Spleen (tissue), 11 donors: ENCODE results near the gene HOXD12. TPM values are rescaled to one million over a fixed set of nuclear protein-coding genes. Genes with fewer than 3 reads are reported as not detected.

Experiments used
- DNase-seq: peaks from one replicate; pipeline ENCODE4 v3.0.0-alpha.2; 2020
- H3K27ac ChIP-seq, 8 donors: fragments of 200-600 bp; sonication (generic) in 7 of 8; 1 replicate in 4 of 8; 2 replicates in 4 of 8; pipeline versions ENCODE4 v1.5.0 to v1.8.0; 2016 to 2021; ENCODE audit warnings: inconsistent platforms in 4 of 8, mild to moderate bottlenecking in 4 of 8, moderate library complexity in 1 of 8
- H3K27me3 ChIP-seq, 7 donors: fragments of 200-600 bp; sonication (generic) in 6 of 7; replicated peaks in 1 of 7; 1 replicate in 4 of 7; 2 replicates in 3 of 7; pipeline versions ENCODE4 v1.5.0 to v1.8.0; 2016 to 2021; ENCODE audit warnings: inconsistent platforms in 3 of 7, mild to moderate bottlenecking in 1 of 7
- H3K36me3 ChIP-seq, 6 donors: fragments of 200-600 bp; sonication (generic) in 5 of 6; 1 replicate in 4 of 6; 2 replicates in 2 of 6; pipeline versions ENCODE4 v1.5.0 to v1.8.0; 2016 to 2021; ENCODE audit warnings: inconsistent platforms in 2 of 6
- H3K4me1 ChIP-seq, 6 donors: fragments of 200-600 bp; sonication (generic) in 5 of 6; 1 replicate in 3 of 6; 2 replicates in 3 of 6; pipeline versions ENCODE4 v1.5.0 to v1.8.0; 2016 to 2021; ENCODE audit warnings: inconsistent platforms in 3 of 6
- H3K4me3 ChIP-seq, 8 donors: fragments of 200-600 bp; sonication (generic) in 7 of 8; 1 replicate in 4 of 8; 2 replicates in 4 of 8; pipeline versions ENCODE4 v1.5.0 to v1.8.0; 2016 to 2021; ENCODE audit warnings: inconsistent platforms in 4 of 8, mild to moderate bottlenecking in 4 of 8, moderate library complexity in 2 of 8
- H3K9me3 ChIP-seq, 8 donors: fragments of 200-600 bp; sonication (generic) in 7 of 8; 1 replicate in 4 of 8; 2 replicates in 4 of 8; pipeline versions ENCODE4 v1.5.0 to v1.8.0; 2016 to 2021; ENCODE audit warnings: inconsistent platforms in 4 of 8
- POLR2A ChIP-seq, 3 donors: fragments of 450-650 bp; IDR thresholded peaks; one replicate each; pipeline ENCODE4 v1.5.1; 2017; ENCODE audit warnings: antibody characterized with exemption in 3 of 3, mild to moderate bottlenecking in 1 of 3
- POLR2AphosphoS5 ChIP-seq, 3 donors: sonication (generic); formaldehyde crosslinking; IDR thresholded peaks; one replicate each; pipeline ENCODE4 v1.5.1; 2017; ENCODE audit warnings: antibody characterized with exemption in 3 of 3
- WGBS, 5 donors: extraction: QIAGEN DNeasy Blood & Tissue Kit in 3 of 5; methylation state at CpG; one replicate each; pipeline versions ENCODE4 v1.1.5 to v1.1.7; 2013 to 2018; 5-methylcytosine and 5-hydroxymethylcytosine counted together
- intact Hi-C: fragments of 100-400 bp; cut with DNase I; formaldehyde crosslinking; loops from one replicate; pipeline ENCODE4 v1.15.0; 2023; ENCODE audit warnings: low total_unique reads
- polyA plus RNA-seq, 3 donors: library from polyadenylated mRNA; stranded (reverse); fragments of 200-250 nt; gene quantifications; one replicate each; pipeline ENCODE4 v1.2.1, GENCODE V29; 2013
- total RNA-seq, 7 donors: library from RNA; depleted of rRNA in 3 of 7; stranded (reverse); fragments of >200 nt in 3 of 7; fragmentation: NEBNext Ultra II Directional in 4 of 7; extraction: Animal tissue kit (Norgen Biotek cat#: 25700) in 4 of 7; gene quantifications; one replicate each; pipeline versions ENCODE4 v1.1.0 to v1.2.1, GENCODE V29; 2016 to 2021
- TF ChIP-seq, protein P1 (sequence below), 11 experiments: fragments of 200-600 bp in 7 of 11; fragments of 450-650 bp in 4 of 11; sonication (generic) in 4 of 11; IDR thresholded peaks in 8 of 11; conservative IDR thresholded peaks in 3 of 11; 1 replicate in 7 of 11; 2 replicates in 4 of 11; pipeline versions ENCODE4 v1.4.0 to v1.8.0; 2016 to 2021; ENCODE audit warnings: antibody characterized with exemption in 11 of 11, inconsistent platforms in 4 of 11, mild to moderate bottlenecking in 1 of 11
- donor health status: healthy with polysubstance abuse.
- donor health status: DM: no; HTN: no; CAD: no; lungs with moderate emphysema.
- donor health status: DM: no; HTN: no; CAD: no.
- donor health status: Bipolar disorder and iron deficiency.
- donor health status: healthy.
- donor health status: DM: no; HTN: no; CAD: no.
- donor health status: DM: yes; HTN: yes; CAD: no.

HOXD12 gene
- total and polyA plus RNA-seq, 10 donors: not detected

DNA sequence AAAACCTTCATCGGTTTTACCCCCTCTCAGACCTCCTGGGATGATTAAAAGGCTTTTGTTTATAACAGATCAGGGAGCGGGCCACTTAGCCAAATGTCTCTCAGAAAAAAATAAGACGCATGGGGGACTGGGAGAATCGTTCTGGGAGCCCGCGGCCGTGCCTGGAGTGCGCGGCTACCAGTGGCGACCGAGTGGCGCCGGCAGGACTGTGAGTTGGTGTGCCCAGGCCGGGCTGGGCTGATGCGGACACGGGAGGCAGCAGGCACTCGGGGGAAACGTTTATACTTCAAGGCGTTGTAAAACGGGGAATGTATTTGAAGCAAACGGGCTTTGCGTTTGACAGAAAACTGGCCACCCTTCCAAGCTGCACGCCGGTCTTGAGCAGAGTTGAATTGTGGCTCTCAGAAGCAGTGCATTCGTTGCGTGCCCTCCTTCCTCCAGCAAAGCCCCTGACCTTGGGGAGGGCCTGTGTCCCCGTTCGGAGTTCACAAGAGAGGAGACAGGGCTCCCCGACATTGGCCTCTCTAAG, 12.3 kb downstream of the HOXD12 start:
- intact Hi-C loops: loop anchor here (10.0 kb wide), 1 partner anchor 703 kb away; no protein-coding TSS in a partner anchor
- no peak overlapping the region for H3K4me3 ChIP-seq
- no peak for DNase-seq
- 4 to 11% (median 7%) methylated on average over 29 of the region's 29 CpGs for WGBS, 5 donors
- H3K4me1 ChIP-seq: peaks cover 3 to 43% (median 18%) of the 10 kb centered on the region in 6 donors
- H3K27ac ChIP-seq: no peak overlapping the region
- TF ChIP-seq, protein P1, sequence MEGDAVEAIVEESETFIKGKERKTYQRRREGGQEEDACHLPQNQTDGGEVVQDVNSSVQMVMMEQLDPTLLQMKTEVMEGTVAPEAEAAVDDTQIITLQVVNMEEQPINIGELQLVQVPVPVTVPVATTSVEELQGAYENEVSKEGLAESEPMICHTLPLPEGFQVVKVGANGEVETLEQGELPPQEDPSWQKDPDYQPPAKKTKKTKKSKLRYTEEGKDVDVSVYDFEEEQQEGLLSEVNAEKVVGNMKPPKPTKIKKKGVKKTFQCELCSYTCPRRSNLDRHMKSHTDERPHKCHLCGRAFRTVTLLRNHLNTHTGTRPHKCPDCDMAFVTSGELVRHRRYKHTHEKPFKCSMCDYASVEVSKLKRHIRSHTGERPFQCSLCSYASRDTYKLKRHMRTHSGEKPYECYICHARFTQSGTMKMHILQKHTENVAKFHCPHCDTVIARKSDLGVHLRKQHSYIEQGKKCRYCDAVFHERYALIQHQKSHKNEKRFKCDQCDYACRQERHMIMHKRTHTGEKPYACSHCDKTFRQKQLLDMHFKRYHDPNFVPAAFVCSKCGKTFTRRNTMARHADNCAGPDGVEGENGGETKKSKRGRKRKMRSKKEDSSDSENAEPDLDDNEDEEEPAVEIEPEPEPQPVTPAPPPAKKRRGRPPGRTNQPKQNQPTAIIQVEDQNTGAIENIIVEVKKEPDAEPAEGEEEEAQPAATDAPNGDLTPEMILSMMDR (IDR thresholded peaks at IDR 0.05 in 8 of 11, conservative IDR thresholded peaks at IDR 0.05 in 3 of 11): no peak
- TF ChIP-seq POLR2A (IDR thresholded peaks at IDR 0.05) (no peak), POLR2AphosphoS5 (IDR thresholded peaks at IDR 0.05) (no peak)
- peaks cover 0 to 9% (median 0%) of the 10 kb centered on the region in 8 donors for H3K9me3 ChIP-seq
- no peaks in the 10 kb centered on the region for H3K36me3 ChIP-seq
- peaks cover 21 to 100% (median 97%) of the 10 kb centered on the region in 7 donors for H3K27me3 ChIP-seq

DNA sequence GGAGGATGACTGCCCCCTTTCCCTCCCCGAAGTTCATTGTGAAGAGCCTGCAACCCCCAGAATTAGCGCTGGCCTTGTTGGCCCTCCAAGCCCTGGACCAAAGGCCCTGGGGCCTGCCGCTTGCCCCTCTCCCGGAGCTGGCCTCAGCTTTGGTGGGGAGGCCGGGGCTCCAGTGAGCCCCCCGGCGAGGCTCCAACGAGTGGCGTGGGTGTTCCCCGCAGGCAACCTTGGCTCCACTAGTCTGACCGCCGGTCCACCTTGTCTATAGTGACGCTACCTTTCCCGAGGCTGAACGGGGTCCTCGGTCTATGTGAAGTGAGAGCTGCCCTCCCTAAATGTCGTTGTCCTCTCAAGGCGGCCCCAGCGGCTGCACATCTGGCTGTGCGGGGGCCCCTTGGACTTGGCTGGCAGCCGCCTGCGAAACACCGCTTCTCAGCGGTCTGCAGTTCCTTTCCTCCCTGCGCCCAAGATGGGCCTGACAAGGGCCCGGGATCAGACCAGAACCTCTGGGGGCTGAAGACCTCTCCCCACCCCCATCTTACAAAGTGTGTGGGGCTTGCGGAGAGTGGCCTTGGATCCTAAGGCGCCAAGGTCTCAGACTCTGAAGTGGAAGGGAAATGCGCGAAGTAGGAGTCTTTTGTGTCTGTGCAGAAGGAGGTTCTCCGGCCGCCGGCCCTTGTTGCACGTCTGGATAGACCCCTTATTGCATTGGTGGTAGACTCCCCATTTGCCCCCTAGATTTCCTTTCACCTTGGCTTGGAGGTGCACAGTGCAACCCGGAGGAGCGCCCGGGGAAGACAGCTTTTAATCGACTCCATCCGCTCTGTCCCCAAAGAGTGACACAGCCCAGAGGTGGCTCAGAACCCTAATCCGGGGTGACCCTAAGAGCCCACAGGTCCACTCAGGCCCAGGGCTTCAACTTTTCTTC, 13.0 kb downstream of the HOXD12 start:
- DNase-seq: no peak
- Histone ChIP-seq H3K4me3 (no peak overlapping the region), H3K27ac (no peak overlapping the region), H3K36me3 (no peaks in the 10 kb centered on the region), H3K9me3 (peaks cover 0 to 11% (median 0%) of the 10 kb centered on the region in 8 donors), H3K4me1 (peaks cover 0 to 37% (median 14%) of the 10 kb centered on the region in 6 donors), H3K27me3 (peaks cover 26 to 100% (median 100%) of the 10 kb centered on the region in 7 donors)
- 9 to 28% (median 11%) methylated on average over 19 to 40 of the region's 40 CpGs for WGBS, 5 donors
- TF ChIP-seq POLR2AphosphoS5 (IDR thresholded peaks at IDR 0.05) (no peak), POLR2A (IDR thresholded peaks at IDR 0.05) (no peak)
- TF ChIP-seq, protein P1 (IDR thresholded peaks at IDR 0.05 in 8 of 11, conservative IDR thresholded peaks at IDR 0.05 in 3 of 11): no peak
- intact Hi-C loops: loop anchor here (10.0 kb wide), 1 partner anchor 702 kb away; no protein-coding TSS in a partner anchor

DNA sequence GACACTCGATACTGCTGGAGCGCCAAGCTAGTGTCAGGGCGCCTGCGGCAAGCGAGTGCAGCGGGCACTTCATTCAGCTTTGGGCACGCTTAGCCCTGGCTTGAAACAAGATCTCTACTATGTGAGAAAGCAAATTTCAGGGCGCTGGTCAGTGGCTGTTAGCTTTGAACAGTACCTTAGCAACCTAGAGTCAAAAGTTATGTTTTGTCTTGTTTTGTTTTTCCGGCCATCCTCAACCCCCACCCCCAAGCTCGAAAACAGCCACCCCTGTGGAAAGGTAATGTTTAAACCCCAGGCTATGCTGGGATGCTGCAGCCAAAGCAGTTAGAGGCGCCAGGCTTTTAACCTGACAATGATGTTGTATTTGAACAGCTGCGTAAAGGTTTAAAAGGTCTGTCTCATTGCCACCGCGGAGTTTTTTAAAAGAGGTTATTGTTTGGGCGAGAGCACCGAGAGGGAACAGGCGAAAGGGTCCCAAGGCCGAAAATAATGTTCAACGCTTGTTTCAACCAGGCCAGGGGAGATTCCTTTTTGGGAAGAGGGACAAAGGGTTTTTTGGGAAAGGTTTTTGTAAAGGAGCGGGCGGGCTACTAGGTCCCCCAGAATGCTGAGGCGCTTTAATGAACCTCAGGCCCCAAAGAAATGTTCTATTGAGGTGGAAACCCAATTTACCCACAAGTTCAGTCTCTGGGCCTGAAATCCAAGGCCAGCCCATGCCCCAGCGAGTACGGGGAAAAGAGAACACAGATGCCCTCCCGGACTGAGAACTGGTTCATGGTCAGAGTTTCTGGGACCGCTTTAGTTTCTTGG, 14.7 kb downstream of the HOXD12 start:
- peaks cover 0 to 11% (median 0%) of the 10 kb centered on the region in 8 donors for H3K9me3 ChIP-seq
- WGBS, 5 donors: 13 to 27% (median 17%) methylated on average over 25 to 26 of the region's 26 CpGs
- TF ChIP-seq POLR2A (IDR thresholded peaks at IDR 0.05) (no peak), POLR2AphosphoS5 (IDR thresholded peaks at IDR 0.05) (no peak)
- TF ChIP-seq, protein P1 (IDR thresholded peaks at IDR 0.05 in 8 of 11, conservative IDR thresholded peaks at IDR 0.05 in 3 of 11): no peak
- DNase-seq: no peak
- H3K4me1 ChIP-seq: peaks cover 0 to 29% (median 11%) of the 10 kb centered on the region in 6 donors
- H3K27me3 ChIP-seq: peaks cover 21 to 100% (median 100%) of the 10 kb centered on the region in 7 donors
- H3K4me3 ChIP-seq: no peak overlapping the region
- intact Hi-C loops: loop anchor here (10.0 kb wide), 1 partner anchor 700 kb away; no protein-coding TSS in a partner anchor
- no peaks in the 10 kb centered on the region for H3K36me3 ChIP-seq
- no peak overlapping the region for H3K27ac ChIP-seq
